ENCODE results near the gene PC.

PC gene

GRCh38 chr11:66904561-66904960, 53.6 kb downstream of the PC start:
- TF ChIP-seq SUZ12 (IDR thresholded peaks at IDR 0.05; ENCODE audit: extremely low read depth, insufficient read depth, insufficient read length) (no peak), ZNF274 (IDR thresholded peaks at IDR 0.05; ENCODE audit: low read depth, low read length) (no peak), YY1 (IDR thresholded peaks at IDR 0.05; ENCODE audit: insufficient read depth, insufficient read length) (no peak)
- Histone ChIP-seq H3K4me1 (ENCODE audit: insufficient read depth, insufficient read length) (peaks cover 30% of the 10 kb centered on the region), H3K27me3 (ENCODE audit: insufficient read depth, insufficient read length) (no peaks in the 10 kb centered on the region), H3K9ac (ENCODE audit: insufficient read length, low read depth) (no peak overlapping the region), H3K36me3 (ENCODE audit: insufficient read depth, insufficient read length, low read length) (no peaks in the 10 kb centered on the region), H3K4me3 (ENCODE audit: insufficient read length, low read depth) (no peak overlapping the region), H3K9me3 (ENCODE audit: insufficient read depth, low read length) (no peaks in the 10 kb centered on the region)
- no peak for DNase-seq (ENCODE audit: low read depth, low spot score)

DNA sequence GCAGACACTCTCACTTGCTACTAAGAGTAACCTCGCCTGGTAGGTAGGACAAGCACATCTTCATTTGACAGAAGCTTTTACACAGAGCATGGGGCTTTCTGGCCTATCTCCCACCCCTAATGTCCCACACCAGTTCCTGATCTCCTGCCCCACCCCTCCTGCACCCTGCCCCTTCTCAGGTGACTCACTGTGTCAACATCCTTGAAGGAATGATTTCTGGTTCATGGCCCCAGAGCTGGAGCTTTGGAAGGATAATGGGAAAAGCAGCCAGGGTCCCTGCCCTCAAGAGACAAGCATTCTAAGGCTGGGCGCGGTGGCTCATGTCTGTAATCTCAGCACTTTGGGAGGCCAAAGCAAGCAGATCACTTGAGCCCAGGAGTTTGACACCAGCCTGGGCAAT, 54.1 kb downstream of the PC start:
- Histone ChIP-seq H3K9ac (ENCODE audit: insufficient read length, low read depth) (no peak overlapping the region), H3K4me3 (ENCODE audit: insufficient read length, low read depth) (no peak overlapping the region), H3K9me3 (ENCODE audit: insufficient read depth, low read length) (no peaks in the 10 kb centered on the region), H3K4me1 (ENCODE audit: insufficient read depth, insufficient read length) (peaks cover 29% of the 10 kb centered on the region), H3K27me3 (ENCODE audit: insufficient read depth, insufficient read length) (no peaks in the 10 kb centered on the region), H3K36me3 (ENCODE audit: insufficient read depth, insufficient read length, low read length) (no peaks in the 10 kb centered on the region)
- no peak for TF ChIP-seq SUZ12 (IDR thresholded peaks at IDR 0.05; ENCODE audit: extremely low read depth, insufficient read depth, insufficient read length)
- TF ChIP-seq ZNF274 (IDR thresholded peaks at IDR 0.05; ENCODE audit: low read depth, low read length) = no peak
- TF ChIP-seq YY1 (IDR thresholded peaks at IDR 0.05; ENCODE audit: insufficient read depth, insufficient read length) = no peak
- DNase-seq (ENCODE audit: low read depth, low spot score) = no peak

- H3K4me1 ChIP-seq (ENCODE audit: insufficient read depth, insufficient read length) = peaks cover 23% of the 10 kb centered on the region
- no peaks in the 10 kb centered on the region for H3K27me3 ChIP-seq (ENCODE audit: insufficient read depth, insufficient read length)
- no peak overlapping the region for H3K4me3 ChIP-seq (ENCODE audit: insufficient read length, low read depth)
- no peak for TF ChIP-seq SUZ12 (IDR thresholded peaks at IDR 0.05; ENCODE audit: extremely low read depth, insufficient read depth, insufficient read length)
- TF ChIP-seq ZNF274 (IDR thresholded peaks at IDR 0.05; ENCODE audit: low read depth, low read length) = no peak
- TF ChIP-seq YY1 (IDR thresholded peaks at IDR 0.05; ENCODE audit: insufficient read depth, insufficient read length) = no peak
- no peak for DNase-seq (ENCODE audit: low read depth, low spot score)
- no peaks in the 10 kb centered on the region for H3K36me3 ChIP-seq (ENCODE audit: insufficient read depth, insufficient read length, low read length)
- no peaks in the 10 kb centered on the region for H3K9me3 ChIP-seq (ENCODE audit: insufficient read depth, low read length)
- H3K9ac ChIP-seq (ENCODE audit: insufficient read length, low read depth) = no peak overlapping the region
Observed at GRCh38 chr11:66902486-66903177, 55.6 kb downstream of the PC start.

GRCh38 chr11:66901964-66902390, 56.2 kb downstream of the PC start:
- no peaks in the 10 kb centered on the region for H3K36me3 ChIP-seq (ENCODE audit: insufficient read depth, insufficient read length, low read length)
- H3K9me3 ChIP-seq (ENCODE audit: insufficient read depth, low read length) = no peaks in the 10 kb centered on the region
- peaks cover 23% of the 10 kb centered on the region for H3K4me1 ChIP-seq (ENCODE audit: insufficient read depth, insufficient read length)
- H3K9ac ChIP-seq (ENCODE audit: insufficient read length, low read depth) = no peak overlapping the region
- H3K27me3 ChIP-seq (ENCODE audit: insufficient read depth, insufficient read length) = no peaks in the 10 kb centered on the region
- no peak for DNase-seq (ENCODE audit: low read depth, low spot score)
- TF ChIP-seq ZNF274 (IDR thresholded peaks at IDR 0.05; ENCODE audit: low read depth, low read length) (no peak), YY1 (IDR thresholded peaks at IDR 0.05; ENCODE audit: insufficient read depth, insufficient read length) (no peak), SUZ12 (IDR thresholded peaks at IDR 0.05; ENCODE audit: extremely low read depth, insufficient read depth, insufficient read length) (no peak)
- H3K4me3 ChIP-seq (ENCODE audit: insufficient read length, low read depth) = no peak overlapping the region

DNA sequence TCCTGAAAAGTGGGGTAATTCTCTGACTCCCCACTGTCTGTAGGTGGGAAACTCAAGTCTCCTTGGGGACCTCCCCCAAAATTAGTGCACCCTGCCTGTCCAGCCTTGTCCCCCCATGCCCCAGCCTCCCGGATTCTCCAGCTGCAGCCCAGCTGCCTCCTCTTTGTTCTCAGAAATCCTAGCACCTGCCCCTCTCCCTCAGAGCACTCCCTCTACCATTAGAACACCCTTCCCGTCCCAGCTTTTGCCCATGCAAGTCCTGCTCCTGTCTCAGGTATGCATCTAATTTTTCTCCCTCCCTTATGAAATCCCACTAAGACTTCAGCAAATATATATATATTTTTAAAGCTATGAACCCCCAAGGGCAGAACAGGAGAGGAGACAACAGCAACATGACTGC, 64.0 kb downstream of the PC start:
- Histone ChIP-seq H3K27me3 (ENCODE audit: insufficient read depth, insufficient read length) (no peaks in the 10 kb centered on the region), H3K36me3 (ENCODE audit: insufficient read depth, insufficient read length, low read length) (no peaks in the 10 kb centered on the region), H3K4me1 (ENCODE audit: insufficient read depth, insufficient read length) (peaks cover 6% of the 10 kb centered on the region), H3K9ac (ENCODE audit: insufficient read length, low read depth) (no peak overlapping the region), H3K4me3 (ENCODE audit: insufficient read length, low read depth) (no peak overlapping the region), H3K9me3 (ENCODE audit: insufficient read depth, low read length) (no peaks in the 10 kb centered on the region)
- TF ChIP-seq YY1 (IDR thresholded peaks at IDR 0.05; ENCODE audit: insufficient read depth, insufficient read length) (no peak), ZNF274 (IDR thresholded peaks at IDR 0.05; ENCODE audit: low read depth, low read length) (no peak), SUZ12 (IDR thresholded peaks at IDR 0.05; ENCODE audit: extremely low read depth, insufficient read depth, insufficient read length) (no peak)
- DNase-seq (ENCODE audit: low read depth, low spot score) = no peak

DNA sequence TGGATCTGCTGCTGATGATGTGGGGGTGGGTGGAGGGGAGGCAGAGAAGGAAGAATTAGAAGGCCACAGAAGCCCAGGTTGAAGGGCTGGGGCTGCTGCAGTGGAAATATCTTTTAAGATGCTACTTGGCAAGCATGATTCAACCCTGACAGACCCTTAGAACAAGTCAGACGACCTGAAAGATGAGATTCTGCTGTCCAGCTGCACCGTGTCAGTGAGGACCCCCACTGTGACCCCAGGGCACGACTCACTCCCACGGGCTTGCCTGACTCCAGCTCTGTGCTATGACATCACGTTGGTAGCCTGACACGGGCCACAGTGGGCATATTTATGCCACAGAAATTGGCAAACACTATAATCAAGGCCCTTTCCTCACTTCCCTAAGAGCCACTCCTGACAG, 65.3 kb downstream of the PC start:
- Histone ChIP-seq H3K27me3 (ENCODE audit: insufficient read depth, insufficient read length) (no peaks in the 10 kb centered on the region), H3K4me3 (ENCODE audit: insufficient read length, low read depth) (no peak overlapping the region), H3K36me3 (ENCODE audit: insufficient read depth, insufficient read length, low read length) (no peaks in the 10 kb centered on the region), H3K4me1 (ENCODE audit: insufficient read depth, insufficient read length) (peaks cover 6% of the 10 kb centered on the region), H3K9ac (ENCODE audit: insufficient read length, low read depth) (no peak overlapping the region), H3K9me3 (ENCODE audit: insufficient read depth, low read length) (no peaks in the 10 kb centered on the region)
- DNase-seq (ENCODE audit: low read depth, low spot score) = no peak
- TF ChIP-seq YY1 (IDR thresholded peaks at IDR 0.05; ENCODE audit: insufficient read depth, insufficient read length) (no peak), SUZ12 (IDR thresholded peaks at IDR 0.05; ENCODE audit: extremely low read depth, insufficient read depth, insufficient read length) (no peak), ZNF274 (IDR thresholded peaks at IDR 0.05; ENCODE audit: low read depth, low read length) (no peak)

GRCh38 chr11:66891851-66892660, 66.1 kb downstream of the PC start:
- peak; percentile 50 for DNase-seq (ENCODE audit: low read depth, low spot score)
- no peak for TF ChIP-seq YY1 (IDR thresholded peaks at IDR 0.05; ENCODE audit: insufficient read depth, insufficient read length)
- no peak for TF ChIP-seq ZNF274 (IDR thresholded peaks at IDR 0.05; ENCODE audit: low read depth, low read length)
- no peak for TF ChIP-seq SUZ12 (IDR thresholded peaks at IDR 0.05; ENCODE audit: extremely low read depth, insufficient read depth, insufficient read length)
- Histone ChIP-seq H3K4me1 (ENCODE audit: insufficient read depth, insufficient read length) (peaks cover 7% of the 10 kb centered on the region), H3K36me3 (ENCODE audit: insufficient read depth, insufficient read length, low read length) (no peaks in the 10 kb centered on the region), H3K27me3 (ENCODE audit: insufficient read depth, insufficient read length) (no peaks in the 10 kb centered on the region), H3K9ac (ENCODE audit: insufficient read length, low read depth) (no peak overlapping the region), H3K9me3 (ENCODE audit: insufficient read depth, low read length) (no peaks in the 10 kb centered on the region), H3K4me3 (ENCODE audit: insufficient read length, low read depth) (no peak overlapping the region)
